Activated B cell treated with CpG ODN at 0.5 μM for 24 hours (primary cell): ENCODE results near the gene SLC25A42. TPM values are rescaled to one million over a fixed set of nuclear protein-coding genes. Genes with fewer than 3 reads are reported as not detected.

Source experiments
- ATAC-seq: fragments of 200-7000 bp; cut with Tn5 transposase; one replicate; pipeline ENCODE4 v1.10.0; 2021; ENCODE audit warnings: low read depth, mild to moderate bottlenecking, moderate library complexity
- CTCF ChIA-PET: fragments of 350-600 bp; sonication (Branson Sonifier 250); formaldehyde crosslinking; loops from one replicate; lab custom pipeline; 2021; ENCODE audit warnings: antibody characterized with exemption; lab: Charles Lee
- POLR2A ChIA-PET: fragments of 350-600 bp; sonication (Branson Sonifier 250); formaldehyde crosslinking; loops from one replicate; lab custom pipeline; 2021; ENCODE audit warnings: antibody characterized with exemption; lab: Charles Lee
- DNase-seq: peaks from one replicate; pipeline ENCODE4 v3.0.0; 2022
- H3K27ac Mint-ChIP-seq: one replicate; pipeline ENCODE4 v1.8.0; 2020; ENCODE audit warnings: mixed read lengths
- H3K27me3 Mint-ChIP-seq: one replicate; pipeline ENCODE4 v1.8.0; 2021; ENCODE audit warnings: mixed read lengths
- H3K36me3 Mint-ChIP-seq: one replicate; pipeline ENCODE4 v1.8.0; 2021; ENCODE audit warnings: low read depth, mixed read lengths
- H3K4me1 Mint-ChIP-seq: one replicate; pipeline ENCODE4 v1.8.0; 2021; ENCODE audit warnings: mixed read lengths
- H3K4me3 Mint-ChIP-seq: one replicate; pipeline ENCODE4 v1.8.0; 2020; ENCODE audit warnings: mild to moderate bottlenecking, mixed read lengths
- H3K9me3 Mint-ChIP-seq: one replicate; pipeline ENCODE4 v1.8.0; 2020; ENCODE audit warnings: mixed read lengths
- CTCF ChIP-seq: fragments of 200-600 bp; IDR thresholded peaks from one replicate; pipeline ENCODE4 v1.8.0; 2022; ENCODE audit warnings: antibody characterized with exemption, mild to moderate bottlenecking
- intact Hi-C: fragments of 100-400 bp; cut with micrococcal nuclease; formaldehyde crosslinking; loops from one replicate; pipeline ENCODE4 v1.15.1; 2024
- total RNA-seq: library from RNA; stranded (reverse); gene quantifications from 2 replicates; pipeline ENCODE4 v1.2.3, GENCODE V29; 2022

Gene SLC25A42
- total RNA-seq, 1 donor from 2014 or later: 17.5 TPM

GRCh38 chr19:19113040-19113626, 49.3 kb downstream of the SLC25A42 start:
- no peak overlapping the region for H3K4me3 Mint-ChIP-seq
- H3K36me3 Mint-ChIP-seq: peaks cover 5% of the 10 kb centered on the region
- DNase-seq (no peak), ATAC-seq (no peak)
- ChIA-PET POLR2A (interaction anchor here (0.6 to 0.7 kb wide), 2 partner anchors 10 to 194 kb away, joined by 7 to 10 read pairs; partner anchors contain the start of gene DDX49), CTCF (interaction anchor here (0.6 kb wide), 1 partner anchor 15 kb away, joined by 3 read pairs; no protein-coding TSS in a partner anchor)
- intact Hi-C loops: no loop called here
- no peaks in the 10 kb centered on the region for H3K9me3 Mint-ChIP-seq
- no peaks in the 10 kb centered on the region for H3K27me3 Mint-ChIP-seq
- no peak for TF ChIP-seq CTCF
- H3K4me1 Mint-ChIP-seq: peaks cover 23% of the 10 kb centered on the region
- no peak overlapping the region for H3K27ac Mint-ChIP-seq

- ATAC-seq: peak; percentile 56
- peaks cover 13% of the 10 kb centered on the region for H3K4me1 Mint-ChIP-seq
- ChIA-PET POLR2A (no interaction called here), CTCF (interaction anchor here (0.7 to 1.8 kb wide), 4 partner anchors 18 to 62 kb away, joined by 3 to 10 read pairs (median 6); no protein-coding TSS in a partner anchor)
- H3K36me3 Mint-ChIP-seq: peaks cover 11% of the 10 kb centered on the region
- peak; percentile 38 for DNase-seq
- no peak overlapping the region for H3K4me3 Mint-ChIP-seq
- no peak for TF ChIP-seq CTCF
- intact Hi-C loops: no loop called here
- H3K27me3 Mint-ChIP-seq: no peaks in the 10 kb centered on the region
- no peaks in the 10 kb centered on the region for H3K9me3 Mint-ChIP-seq
- H3K27ac Mint-ChIP-seq: no peak overlapping the region
These were observed 52.2 kb downstream of the SLC25A42 start for GRCh38 chr19:19115954-19116353.

- no peak overlapping the region for H3K27ac Mint-ChIP-seq
- CTCF ChIA-PET: no interaction called here
- no peak for ATAC-seq
These were observed 55.8 kb downstream of the SLC25A42 start for GRCh38 chr19:19119325-19120237.

GRCh38 chr19:19120308-19121231, 56.8 kb downstream of the SLC25A42 start:
- intact Hi-C loops: no loop called here
- Mint-ChIP-seq H3K4me3 (no peak overlapping the region), H3K27me3 (no peaks in the 10 kb centered on the region), H3K9me3 (peaks cover 7% of the 10 kb centered on the region), H3K4me1 (no peaks in the 10 kb centered on the region), H3K36me3 (peaks cover 27% of the 10 kb centered on the region), H3K27ac (no peak overlapping the region)
- no peak for TF ChIP-seq CTCF
- CTCF ChIA-PET: no interaction called here
- ATAC-seq (peak; percentile 18), DNase-seq (no peak)
- POLR2A ChIA-PET: no interaction called here

More at GRCh38 chr19:19119325-19120237, 55.8 kb downstream of the SLC25A42 start:
- Mint-ChIP-seq H3K27me3 (no peaks in the 10 kb centered on the region), H3K36me3 (peaks cover 27% of the 10 kb centered on the region), H3K9me3 (peaks cover 7% of the 10 kb centered on the region), H3K4me3 (no peak overlapping the region), H3K4me1 (no peaks in the 10 kb centered on the region)
- no peak for TF ChIP-seq CTCF
- intact Hi-C loops: no loop called here
- no peak for DNase-seq
- POLR2A ChIA-PET: interaction anchor here (0.5 kb wide), 1 partner anchor 127 kb away, joined by 5 read pairs; no protein-coding TSS in a partner anchor
